Stimulated activated naive B cell treated with anti-CD40 and anti-IgM and Interleukin-4, amounts not matched to agents 10 μg/mL and 1 μg/mL and 100 μg/mL, for 72 hours (primary cell): ENCODE measurements around the gene RAD51AP2.
"Not testable (repeated sequence)": the region's sequence is repeated elsewhere in the genome, so short reads cannot be mapped to it uniquely, and the experiment has no call there.

Source experiments
- ATAC-seq, 2 donors: fragments of 150-1000 bp; cut with Tn5 transposase; replicated peaks; 2 replicates each; pipeline ENCODE4 v1.10.0; 2021; ENCODE audit warnings: moderate library complexity in 1 of 2
- DNase-seq: peaks from one replicate; pipeline ENCODE4 v3.0.0; 2021
- H3K27ac Mint-ChIP-seq: one replicate; pipeline ENCODE4 v1.8.0; 2022; ENCODE audit warnings: mild to moderate bottlenecking, mixed read lengths
- H3K27me3 Mint-ChIP-seq, 2 donors: one replicate each; pipeline ENCODE4 v1.8.0; 2022; ENCODE audit warnings: mixed read lengths in 2 of 2
- H3K36me3 Mint-ChIP-seq, 2 donors: one replicate each; pipeline ENCODE4 v1.8.0; 2022; ENCODE audit warnings: mixed read lengths in 2 of 2, mild to moderate bottlenecking in 1 of 2
- H3K4me1 Mint-ChIP-seq, 2 donors: one replicate each; pipeline ENCODE4 v1.8.0; 2022; ENCODE audit warnings: mixed read lengths in 2 of 2, mild to moderate bottlenecking in 1 of 2
- H3K4me3 Mint-ChIP-seq, 2 donors: one replicate each; pipeline ENCODE4 v1.8.0; 2022; ENCODE audit warnings: mild to moderate bottlenecking in 2 of 2, mixed read lengths in 2 of 2, moderate library complexity in 1 of 2
- H3K9me3 Mint-ChIP-seq, 2 donors: one replicate each; pipeline ENCODE4 v1.8.0; 2022; ENCODE audit warnings: mixed read lengths in 2 of 2, mild to moderate bottlenecking in 1 of 2

The RAD51AP2 gene

DNA sequence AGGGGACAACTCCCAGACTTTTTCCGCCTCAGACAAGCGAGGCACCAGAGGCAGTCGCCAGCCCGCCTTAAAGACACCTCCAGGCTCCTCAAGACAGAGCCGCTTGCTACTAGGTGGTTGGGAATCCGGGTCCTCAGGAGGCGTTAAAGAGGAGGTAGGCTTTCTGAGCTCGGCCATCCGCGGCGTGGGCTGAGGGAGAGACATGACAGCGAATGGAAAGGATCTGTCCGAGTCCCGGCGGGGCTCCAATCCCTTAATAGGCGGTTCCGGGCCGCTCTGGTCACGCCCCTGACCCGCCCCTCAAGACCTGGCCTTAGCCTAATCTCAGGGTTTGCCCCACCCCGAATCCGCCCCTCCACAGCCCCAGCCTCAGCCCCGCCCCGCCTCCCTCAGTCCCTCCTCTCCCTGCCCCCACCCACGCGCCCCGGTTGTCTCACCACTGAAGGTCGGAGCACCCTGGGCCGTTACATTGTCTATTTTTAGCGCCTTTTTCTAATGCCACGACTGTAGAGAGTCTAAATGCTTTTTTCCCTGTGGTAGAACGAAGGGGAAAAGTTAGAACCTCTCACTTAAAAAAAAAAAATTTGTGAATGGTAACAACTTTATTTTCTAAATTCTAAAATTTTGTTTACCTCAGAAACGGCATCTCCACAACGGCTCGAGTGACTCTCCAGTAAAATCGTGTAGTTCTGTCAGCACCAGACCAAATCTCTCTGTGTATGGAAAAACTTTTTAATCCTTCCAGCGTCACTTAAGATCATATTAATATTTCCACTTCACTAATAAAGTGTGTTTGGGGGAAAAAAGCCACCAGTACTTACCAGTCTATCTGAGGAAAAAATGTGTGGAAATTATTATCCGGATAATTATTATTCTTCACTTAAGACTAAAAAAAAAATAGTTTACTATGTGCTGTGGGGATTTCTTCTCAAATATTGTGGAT lies at the start of gene RAD51AP2:
TSS of gene RAD51AP2 (minus strand) at position 229 of the 943 bp plus-strand sequence. CDS start at position 204, 25 bp downstream.
- peak; percentile 52 for DNase-seq
- Mint-ChIP-seq H3K9me3 (peaks cover 0 to 1% of the 10 kb centered on the region in 2 donors), H3K36me3 (no peaks in the 10 kb centered on the region), H3K27ac (peak within 1 kb of the TSS; percentile 89), H3K27me3 (peaks cover 36 to 38% of the 10 kb centered on the region in 2 donors), H3K4me3 (peak within 1 kb of the TSS; percentile 72 to 73), H3K4me1 (peaks cover 11 to 23% of the 10 kb centered on the region in 2 donors)
- ATAC-seq: peak; percentile 91 to 92

DNA sequence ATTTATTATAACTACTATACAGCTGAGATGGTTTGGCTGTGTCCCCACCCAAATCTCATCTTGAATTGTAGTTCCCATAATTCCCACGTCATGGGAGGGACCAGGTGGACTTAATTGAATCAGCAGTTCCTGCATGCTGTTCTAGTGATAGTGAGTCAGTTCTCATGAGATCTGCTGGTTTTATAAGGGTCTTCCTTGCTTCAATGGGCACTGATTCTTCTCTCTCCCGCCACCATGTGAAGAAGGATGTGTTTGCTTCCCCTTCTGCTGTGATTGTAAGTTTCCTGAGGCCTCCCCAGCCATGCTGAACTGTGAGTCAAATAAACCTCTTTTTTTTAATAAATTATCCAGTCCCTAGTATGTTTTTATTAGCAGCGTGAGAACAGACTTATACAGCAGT lies 47.5 kb upstream of the RAD51AP2 start:
- not testable (repeated sequence) for H3K9me3 Mint-ChIP-seq, H3K4me3 Mint-ChIP-seq, H3K36me3 Mint-ChIP-seq, ATAC-seq, H3K27ac Mint-ChIP-seq, DNase-seq, H3K4me1 Mint-ChIP-seq
- peaks cover 0 to 18% of the 10 kb centered on the region in 2 donors for H3K27me3 Mint-ChIP-seq

DNA sequence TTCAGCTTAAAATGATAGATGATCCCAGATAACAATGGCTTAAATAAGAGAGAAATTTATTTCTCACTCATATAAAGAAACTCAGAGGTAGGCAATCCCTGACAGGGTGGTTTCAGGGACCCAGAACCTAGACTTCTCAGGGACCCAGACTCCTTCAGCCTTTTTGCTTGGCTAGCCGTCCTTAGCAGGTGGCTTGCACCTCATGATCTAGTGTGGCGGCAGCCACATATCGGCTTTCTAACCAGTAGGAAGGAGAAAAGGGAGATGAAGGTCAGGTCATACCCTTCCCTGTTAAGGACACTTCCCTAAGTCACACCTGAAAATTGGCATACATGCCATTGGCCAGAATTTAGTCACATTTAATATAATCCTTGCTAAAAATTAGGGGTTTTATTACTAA lies 40.6 kb upstream of the RAD51AP2 start:
- Mint-ChIP-seq H3K4me1 (no peaks in the 10 kb centered on the region), H3K9me3 (peaks cover 0 to 2% of the 10 kb centered on the region in 2 donors), H3K27ac (no peak overlapping the region), H3K36me3 (no peaks in the 10 kb centered on the region), H3K4me3 (no peak overlapping the region), H3K27me3 (peaks cover 4 to 25% of the 10 kb centered on the region in 2 donors)
- no peak for DNase-seq
- no peak for ATAC-seq

DNA sequence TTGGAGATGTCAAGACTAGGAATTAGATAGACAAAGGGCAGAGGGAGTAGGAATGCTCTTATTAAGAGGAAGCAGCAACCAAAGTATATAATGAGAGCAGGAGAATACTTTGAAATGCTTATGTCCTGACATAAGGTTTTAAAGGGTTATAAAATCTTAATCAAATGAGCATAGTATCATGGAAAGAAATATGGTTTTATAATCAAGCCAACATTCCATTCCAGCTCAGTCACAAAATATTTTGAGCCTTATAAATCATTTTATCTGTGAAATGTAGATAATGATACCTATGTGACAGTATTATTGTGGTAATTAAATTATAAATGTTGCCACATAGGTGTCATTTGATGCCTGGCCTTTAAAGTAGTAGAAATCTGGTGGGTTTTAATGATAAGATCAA lies 39.8 kb upstream of the RAD51AP2 start:
- DNase-seq: no peak
- no peak for ATAC-seq
- Mint-ChIP-seq H3K4me3 (no peak overlapping the region), H3K9me3 (peaks cover 0 to 2% of the 10 kb centered on the region in 2 donors), H3K27me3 (peaks cover 4 to 22% of the 10 kb centered on the region in 2 donors), H3K4me1 (no peaks in the 10 kb centered on the region), H3K36me3 (no peaks in the 10 kb centered on the region), H3K27ac (no peak overlapping the region)

DNA sequence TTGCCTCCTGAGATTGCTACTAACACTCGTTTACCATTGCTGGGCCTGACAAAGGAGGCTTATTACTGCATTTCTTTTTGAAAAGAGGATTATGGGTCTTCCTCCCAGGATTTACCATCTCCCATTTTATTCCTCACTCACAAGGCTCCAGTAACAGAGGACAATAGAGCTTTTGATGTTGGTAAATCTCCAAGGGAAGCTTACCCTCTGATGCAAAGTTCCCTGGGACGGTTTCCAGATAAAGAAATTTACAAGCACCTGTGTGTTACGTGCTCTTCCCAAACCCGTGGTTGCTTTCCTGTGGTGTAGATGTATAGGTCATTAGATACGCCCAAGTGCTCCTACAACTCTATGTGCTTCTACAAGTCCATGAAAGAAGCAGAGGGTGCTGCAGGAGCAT lies 39.4 kb upstream of the RAD51AP2 start:
- DNase-seq (no peak), ATAC-seq (no peak)
- H3K4me3 Mint-ChIP-seq: no peak overlapping the region
- no peaks in the 10 kb centered on the region for H3K4me1 Mint-ChIP-seq
- no peaks in the 10 kb centered on the region for H3K9me3 Mint-ChIP-seq
- H3K36me3 Mint-ChIP-seq: no peaks in the 10 kb centered on the region
- no peak overlapping the region for H3K27ac Mint-ChIP-seq
- peaks cover 4 to 18% of the 10 kb centered on the region in 2 donors for H3K27me3 Mint-ChIP-seq

DNA sequence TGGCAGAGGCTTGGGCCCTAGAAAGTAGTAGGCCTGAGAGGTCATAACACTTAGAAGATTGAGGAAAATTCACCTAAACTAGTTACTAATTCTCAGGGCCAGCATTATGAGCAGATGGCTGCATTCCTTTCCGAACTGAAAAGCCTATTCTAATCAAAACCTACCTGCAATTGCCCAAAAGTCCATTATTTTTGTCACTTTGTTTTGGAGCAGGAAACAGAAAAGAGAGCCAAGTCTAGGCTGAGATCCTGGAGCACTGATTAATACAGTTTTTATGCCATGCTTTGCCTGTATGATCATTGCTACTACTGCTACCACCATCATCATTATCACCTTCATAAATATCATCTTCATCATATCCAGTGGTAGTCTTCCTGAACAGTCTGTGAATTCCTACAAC lies 36.9 kb upstream of the RAD51AP2 start:
- H3K27ac Mint-ChIP-seq: no peak overlapping the region
- H3K4me3 Mint-ChIP-seq: no peak overlapping the region
- no peaks in the 10 kb centered on the region for H3K9me3 Mint-ChIP-seq
- no peak for DNase-seq
- H3K4me1 Mint-ChIP-seq: no peaks in the 10 kb centered on the region
- no peaks in the 10 kb centered on the region for H3K36me3 Mint-ChIP-seq
- H3K27me3 Mint-ChIP-seq: peaks cover 4 to 6% of the 10 kb centered on the region in 2 donors
- no peak for ATAC-seq

DNA sequence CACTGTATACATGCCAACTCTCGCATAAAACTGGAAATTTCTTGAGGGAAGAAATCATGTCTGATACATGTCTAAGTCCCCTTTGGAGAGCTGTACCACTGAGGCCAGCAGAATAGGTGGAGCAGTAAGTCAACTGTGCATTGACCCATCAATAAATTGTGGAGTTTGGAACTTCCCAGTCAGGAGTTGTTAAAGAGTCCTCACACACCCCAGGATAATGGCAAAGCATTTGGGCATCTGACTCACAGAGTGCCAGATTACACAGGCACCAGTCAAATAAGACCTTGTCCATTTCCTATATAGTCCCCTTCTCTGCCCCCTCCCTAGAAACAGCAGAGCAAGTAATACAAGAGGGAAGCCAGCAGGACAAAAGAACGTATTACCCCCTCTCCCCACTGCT lies 32.7 kb upstream of the RAD51AP2 start:
- no peak for DNase-seq
- Mint-ChIP-seq H3K4me1 (no peaks in the 10 kb centered on the region), H3K4me3 (no peak overlapping the region), H3K9me3 (no peaks in the 10 kb centered on the region), H3K36me3 (no peaks in the 10 kb centered on the region), H3K27ac (no peak overlapping the region), H3K27me3 (peaks cover 10 to 17% of the 10 kb centered on the region in 2 donors)
- ATAC-seq: no peak

DNA sequence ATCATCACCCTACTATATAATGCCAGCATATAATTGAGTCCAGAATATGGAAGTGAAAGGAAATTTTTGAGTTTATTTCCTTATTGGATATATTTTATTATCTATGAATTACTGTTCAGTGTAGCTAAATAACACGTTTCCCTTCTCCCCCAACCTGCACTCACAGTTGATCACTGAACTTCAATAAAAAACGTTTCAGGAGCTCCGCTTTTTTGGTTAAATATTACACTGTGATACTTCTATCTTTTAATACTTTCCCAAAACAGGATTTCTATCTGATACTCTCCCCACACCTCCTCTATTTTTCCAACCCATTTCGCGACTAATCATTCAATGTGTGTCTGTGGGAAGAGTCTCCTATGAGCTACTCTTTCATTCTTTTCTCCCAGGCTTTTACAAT lies 29.5 kb upstream of the RAD51AP2 start:
- H3K4me1 Mint-ChIP-seq: no peaks in the 10 kb centered on the region
- ATAC-seq: no peak
- H3K4me3 Mint-ChIP-seq: no peak overlapping the region
- no peaks in the 10 kb centered on the region for H3K36me3 Mint-ChIP-seq
- no peaks in the 10 kb centered on the region for H3K9me3 Mint-ChIP-seq
- no peak overlapping the region for H3K27ac Mint-ChIP-seq
- peaks cover 24 to 31% of the 10 kb centered on the region in 2 donors for H3K27me3 Mint-ChIP-seq
- no peak for DNase-seq

DNA sequence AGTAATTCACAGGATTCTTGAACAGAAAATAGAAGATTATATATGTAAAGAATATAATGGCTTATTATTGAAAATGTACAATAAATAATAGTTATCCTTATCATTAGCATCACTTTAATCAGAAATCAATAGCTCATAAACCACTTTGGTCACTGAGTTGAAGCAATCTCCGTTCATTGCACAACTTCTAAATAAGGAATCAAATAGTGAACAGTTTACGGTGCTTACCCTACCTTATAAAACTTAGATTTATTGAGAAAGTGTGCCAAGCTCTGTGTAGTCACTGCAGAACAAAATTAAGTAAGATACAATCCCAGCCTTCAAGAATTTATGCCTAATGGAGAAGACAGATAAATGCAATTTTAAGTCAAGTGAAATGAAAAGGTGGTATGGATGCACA lies 29.0 kb upstream of the RAD51AP2 start:
- no peak overlapping the region for H3K27ac Mint-ChIP-seq
- H3K36me3 Mint-ChIP-seq: no peaks in the 10 kb centered on the region
- no peak overlapping the region for H3K4me3 Mint-ChIP-seq
- peaks cover 26 to 32% of the 10 kb centered on the region in 2 donors for H3K27me3 Mint-ChIP-seq
- H3K4me1 Mint-ChIP-seq: no peaks in the 10 kb centered on the region
- ATAC-seq (no peak), DNase-seq (no peak)
- no peaks in the 10 kb centered on the region for H3K9me3 Mint-ChIP-seq

DNA sequence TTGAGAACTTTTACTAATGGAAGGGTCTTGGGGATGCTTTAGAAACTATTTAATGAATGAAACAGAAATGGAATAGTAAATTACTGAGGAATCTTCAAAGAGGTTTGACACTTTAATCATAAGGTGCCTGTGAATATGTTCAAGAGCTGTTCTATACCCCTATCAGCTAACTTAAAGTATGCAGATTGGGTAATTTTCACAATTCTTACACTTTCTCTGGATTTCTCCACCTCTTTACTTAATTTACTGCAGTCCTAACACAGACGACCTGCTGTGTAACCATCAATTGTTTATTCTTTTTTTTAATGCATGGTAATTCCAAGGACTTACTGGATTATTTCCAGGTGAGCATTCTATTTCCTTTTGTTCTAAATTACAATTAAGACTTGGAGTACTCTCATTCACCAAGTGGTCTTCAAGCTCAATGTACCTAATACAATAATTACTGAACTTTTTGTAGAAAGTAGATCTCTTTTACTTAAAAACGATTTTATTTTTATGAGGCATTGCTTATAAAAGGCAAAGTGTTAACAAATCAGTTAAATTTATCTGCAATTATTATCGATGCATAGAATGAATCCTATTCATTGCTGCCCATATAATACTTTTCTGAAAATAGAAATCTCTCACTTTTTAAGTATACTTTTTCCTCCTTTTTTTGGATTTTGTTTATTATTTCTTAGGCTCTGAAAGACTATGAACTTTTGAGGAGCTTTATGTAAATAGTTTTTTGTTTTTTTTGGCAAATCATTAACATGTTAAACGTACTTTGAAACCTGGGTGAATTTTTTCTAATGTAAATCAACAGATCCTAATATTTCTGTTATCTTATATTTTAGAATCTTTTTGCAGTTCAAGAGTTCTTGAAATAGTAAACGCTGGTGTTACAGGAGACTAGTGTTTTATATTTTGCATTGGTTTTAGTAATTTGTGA lies 27.7 kb upstream of the RAD51AP2 start:
- Mint-ChIP-seq H3K9me3 (no peaks in the 10 kb centered on the region), H3K27ac (no peak overlapping the region), H3K4me3 (no peak overlapping the region), H3K4me1 (peaks cover 3 to 6% of the 10 kb centered on the region in 2 donors), H3K27me3 (peaks cover 35 to 41% of the 10 kb centered on the region in 2 donors), H3K36me3 (no peaks in the 10 kb centered on the region)
- ATAC-seq (no peak), DNase-seq (no peak)

DNA sequence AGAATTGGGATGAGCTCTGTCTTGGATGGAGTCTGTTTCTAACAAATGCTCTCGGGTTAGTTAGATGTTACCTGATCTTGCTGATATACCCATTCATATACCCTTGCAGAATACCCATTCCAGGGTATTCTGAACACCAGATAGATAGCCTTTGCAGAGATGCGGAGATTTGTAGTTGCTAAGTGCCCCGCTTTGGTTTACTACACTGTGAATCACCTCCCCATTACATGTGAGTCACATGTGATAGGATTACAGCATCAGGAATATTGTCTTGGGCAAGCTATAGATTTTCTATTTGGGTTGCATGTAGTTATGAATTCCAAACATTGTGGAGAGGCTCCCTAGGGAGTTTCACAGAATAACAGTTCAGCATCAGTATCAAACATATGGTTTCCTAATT lies 26.0 kb upstream of the RAD51AP2 start:
- peaks cover 15 to 19% of the 10 kb centered on the region in 2 donors for H3K4me1 Mint-ChIP-seq
- ATAC-seq (no peak), DNase-seq (no peak)
- no peak overlapping the region for H3K4me3 Mint-ChIP-seq
- H3K27me3 Mint-ChIP-seq: peaks cover 50 to 58% of the 10 kb centered on the region in 2 donors
- H3K36me3 Mint-ChIP-seq: no peaks in the 10 kb centered on the region
- no peak overlapping the region for H3K27ac Mint-ChIP-seq
- H3K9me3 Mint-ChIP-seq: no peaks in the 10 kb centered on the region

DNA sequence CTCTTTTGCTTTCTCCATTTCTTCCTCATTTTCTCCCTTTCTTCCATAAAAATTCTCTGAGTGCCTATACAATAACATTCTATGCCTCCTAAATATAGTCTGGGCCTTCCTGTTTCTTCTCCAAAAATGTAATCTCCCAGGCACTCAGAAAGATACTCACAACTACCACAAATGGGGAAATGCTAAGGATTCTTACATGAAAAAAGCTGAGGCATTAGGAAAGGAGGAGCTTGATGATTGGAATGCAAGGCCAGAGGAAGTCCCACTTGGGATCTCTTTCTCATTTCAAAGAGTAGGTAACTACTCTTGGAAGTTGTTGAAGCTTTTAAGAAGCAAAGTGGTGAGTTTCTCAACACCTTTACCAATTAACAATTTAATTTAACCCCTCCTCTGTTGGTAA lies 25.6 kb upstream of the RAD51AP2 start:
- no peak for DNase-seq
- Mint-ChIP-seq H3K9me3 (no peaks in the 10 kb centered on the region), H3K27me3 (peaks cover 54 to 57% of the 10 kb centered on the region in 2 donors), H3K36me3 (no peaks in the 10 kb centered on the region), H3K27ac (no peak overlapping the region), H3K4me1 (peaks cover 15 to 22% of the 10 kb centered on the region in 2 donors), H3K4me3 (no peak overlapping the region)
- no peak for ATAC-seq

DNA sequence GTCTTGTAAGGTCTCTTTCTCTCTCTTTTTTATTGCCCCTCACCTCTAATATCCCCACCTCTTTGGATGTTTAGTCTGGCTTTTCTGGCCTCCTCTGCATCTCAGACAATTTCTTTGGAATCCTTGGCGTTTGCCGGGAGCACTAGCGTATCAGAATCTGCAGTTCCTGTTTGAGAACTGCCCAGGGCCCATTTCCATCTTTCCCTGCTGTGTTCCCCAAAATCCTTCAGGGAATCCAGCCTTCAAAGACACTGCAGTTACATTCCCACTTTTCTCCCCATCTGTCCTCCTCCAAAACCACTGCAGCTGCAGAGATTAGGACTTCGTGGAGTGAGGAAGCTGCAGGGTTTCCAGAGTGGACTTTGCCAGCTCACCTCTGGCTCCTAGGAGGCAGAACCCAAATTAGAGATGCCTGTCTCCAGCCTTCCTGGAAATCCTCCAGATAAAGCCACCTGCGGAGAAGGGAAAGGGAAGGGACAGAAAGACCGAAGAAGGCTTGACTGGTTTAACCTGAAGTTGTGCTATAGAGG lies 25.0 kb upstream of the RAD51AP2 start:
- peaks cover 53 to 55% of the 10 kb centered on the region in 2 donors for H3K27me3 Mint-ChIP-seq
- no peak for ATAC-seq
- DNase-seq: no peak
- H3K36me3 Mint-ChIP-seq: no peaks in the 10 kb centered on the region
- H3K27ac Mint-ChIP-seq: no peak overlapping the region
- no peaks in the 10 kb centered on the region for H3K9me3 Mint-ChIP-seq
- H3K4me1 Mint-ChIP-seq: peaks cover 17 to 26% of the 10 kb centered on the region in 2 donors
- H3K4me3 Mint-ChIP-seq: no peak overlapping the region

DNA sequence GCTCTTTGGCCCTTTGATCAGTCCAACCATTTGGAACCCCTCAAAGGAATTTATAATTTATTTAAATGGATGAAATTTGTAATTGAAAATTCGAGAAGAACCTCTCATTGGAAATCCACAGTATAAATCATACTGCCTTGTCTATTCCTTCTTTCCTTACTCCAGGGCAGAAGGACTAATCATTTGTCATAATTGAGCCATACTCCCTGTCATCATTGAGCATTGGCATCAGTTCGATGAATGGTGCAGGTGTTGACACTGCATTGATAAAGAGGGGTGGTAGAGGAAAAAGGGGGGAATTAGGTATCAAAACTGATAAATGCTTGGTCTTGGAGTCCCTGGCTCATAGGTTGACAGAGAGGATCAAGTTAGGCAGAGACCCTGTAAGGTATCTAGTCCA lies 24.2 kb upstream of the RAD51AP2 start:
- Mint-ChIP-seq H3K4me3 (no peak overlapping the region), H3K9me3 (no peaks in the 10 kb centered on the region), H3K27me3 (peaks cover 50 to 55% of the 10 kb centered on the region in 2 donors), H3K27ac (no peak overlapping the region), H3K36me3 (no peaks in the 10 kb centered on the region), H3K4me1 (peaks cover 17 to 30% of the 10 kb centered on the region in 2 donors)
- no peak for DNase-seq
- ATAC-seq: no peak
